ENCODE measurements around the gene CXCL14.

The CXCL14 gene

DNA sequence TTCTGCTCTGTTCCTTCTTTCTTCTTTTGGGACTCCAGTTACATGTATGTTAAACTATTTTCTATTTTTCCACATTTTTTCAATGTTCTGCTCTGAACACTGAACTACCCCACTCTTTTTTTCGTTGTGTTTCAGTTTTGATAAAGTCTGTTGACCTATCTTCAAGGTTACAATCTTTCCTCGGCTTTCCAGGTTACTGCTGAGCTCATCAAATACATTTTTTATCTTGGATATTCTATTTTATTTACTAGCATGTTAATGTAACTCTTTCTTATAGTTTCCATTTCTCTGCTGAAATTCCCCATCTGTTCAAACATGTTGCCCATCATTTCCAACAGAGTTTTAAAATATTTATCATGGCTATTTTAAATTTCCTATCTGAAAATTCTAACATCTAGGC lies 56.8 kb downstream of the CXCL14 start:
- Mint-ChIP-seq H3K9me3 (peaks cover 0 to 14% of the 10 kb centered on the region in 2 donors), H3K27me3 (peaks cover 82% of the 10 kb centered on the region), H3K27ac (no peak overlapping the region), H3K4me1 (no peaks in the 10 kb centered on the region), H3K4me3 (no peak overlapping the region)
- no peak for ATAC-seq
- no peak for DNase-seq

Measured in stimulated activated naive CD8-positive, alpha-beta T cell treated with anti-CD3 and anti-CD28 coated beads, Interleukin-15, amount 100 ng/mL, for 72 hours (primary cell).